HG02943 (cell line): ENCODE measurements around the gene HSPA8.
"Not testable (repeated sequence)": the region's sequence is repeated elsewhere in the genome, so short reads cannot be mapped to it uniquely, and the experiment has no call there.

ENCODE experiments used
- ATAC-seq: cut with Tn5 transposase; IDR thresholded peaks from one replicate; pipeline ENCODE4 v1.9.1; 2021; ENCODE audit warnings: mild to moderate bottlenecking, low read depth, moderate library complexity; ENCODE audit not compliant: unreplicated experiment

HSPA8 gene

GRCh38 chr11:123072762-123073161 lies 10.8 kb upstream of the HSPA8 start:
- ATAC-seq = no peak

GRCh38 chr11:123072332-123072761 lies 10.4 kb upstream of the HSPA8 start:
- ATAC-seq = no peak

- peak; percentile 48 for ATAC-seq
Measured at GRCh38 chr11:123069908-123070821, 8.2 kb upstream of the HSPA8 start.

- no peak for ATAC-seq
Measured at GRCh38 chr11:123065621-123066020, 3.7 kb upstream of the HSPA8 start.

- ATAC-seq = no peak
Measured at GRCh38 chr11:123063826-123064657, 2.1 kb upstream of the HSPA8 start.

GRCh38 chr11:123062892-123063825 lies 1.2 kb upstream of the HSPA8 start:
- no peak for ATAC-seq

- ATAC-seq = peak; percentile 89
Measured at GRCh38 chr11:123062158-123062891, 389 bp upstream of the HSPA8 start.

GRCh38 chr11:123060277-123061000 lies 1.5 kb downstream of the HSPA8 start:
- ATAC-seq = no peak

GRCh38 chr11:123059041-123059920 lies 2.7 kb downstream of the HSPA8 start:
- not testable (repeated sequence) for ATAC-seq

- no peak for ATAC-seq
Measured at GRCh38 chr11:123057661-123058305, 4.2 kb downstream of the HSPA8 start.

GRCh38 chr11:123056835-123057491 lies 5.0 kb downstream of the HSPA8 start:
- no peak for ATAC-seq

GRCh38 chr11:123055191-123055901 lies 6.6 kb downstream of the HSPA8 start:
- ATAC-seq = no peak

GRCh38 chr11:123054301-123055065 lies 7.5 kb downstream of the HSPA8 start:
- ATAC-seq = peak; percentile 77

GRCh38 chr11:123052901-123053721 lies 8.8 kb downstream of the HSPA8 start:
- no peak for ATAC-seq

GRCh38 chr11:123051634-123052033 lies 10.3 kb downstream of the HSPA8 start:
- no peak for ATAC-seq
